Esophagus mucosa (tissue), 1 donor: ENCODE data around the gene MUC6. TPM values are rescaled to one million over a fixed set of nuclear protein-coding genes. Genes with fewer than 3 reads are reported as not detected.
A peak's percentile ranks its signal among the peaks of the same experiment; 100 is the strongest.
"Not testable (repeated sequence)": the region's sequence is repeated elsewhere in the genome, so short reads cannot be mapped to it uniquely, and the experiment has no call there.

Experiments used
- ATAC-seq: fragments of 200-7000 bp; cut with Tn5 transposase; one replicate; pipeline ENCODE4 v1.9.1; 2020
- total RNA-seq: library from RNA; stranded (reverse); gene quantifications from one replicate; pipeline ENCODE4 v1.2.4, GENCODE V29; 2023
- donor health status: DM: yes; HTN: yes; CAD: no.

MUC6 gene
- total RNA-seq, 1 donor from 2014 or later, result not detected

GRCh38 chr11:980438-981357, 55.8 kb downstream of the MUC6 start:
- ATAC-seq, result no peak

- ATAC-seq, result no peak
Measured at GRCh38 chr11:978781-979180, 57.7 kb downstream of the MUC6 start.

GRCh38 chr11:977830-978720, 58.4 kb downstream of the MUC6 start:
- ATAC-seq, result no peak

GRCh38 chr11:976431-977160, 59.9 kb downstream of the MUC6 start:
- ATAC-seq, result no peak

GRCh38 chr11:975827-976226, 60.7 kb downstream of the MUC6 start:
- no peak for ATAC-seq

GRCh38 chr11:975376-975775, 61.1 kb downstream of the MUC6 start:
- not testable (repeated sequence) for ATAC-seq

- no peak for ATAC-seq
Measured at GRCh38 chr11:973237-973636, 63.3 kb downstream of the MUC6 start.

GRCh38 chr11:972523-973211, 63.9 kb downstream of the MUC6 start:
- ATAC-seq, result no peak

- no peak for ATAC-seq
Measured at GRCh38 chr11:971731-972365, 64.7 kb downstream of the MUC6 start.

GRCh38 chr11:971092-971690, 65.3 kb downstream of the MUC6 start:
- ATAC-seq, result no peak

- ATAC-seq, result no peak
Measured at GRCh38 chr11:970319-970871, 66.1 kb downstream of the MUC6 start.

GRCh38 chr11:969651-970205, 66.8 kb downstream of the MUC6 start:
- ATAC-seq, result no peak

GRCh38 chr11:968822-969221, 67.7 kb downstream of the MUC6 start:
- no peak for ATAC-seq

GRCh38 chr11:967995-968751, 68.3 kb downstream of the MUC6 start:
- no peak for ATAC-seq

GRCh38 chr11:965206-965775, 71.2 kb downstream of the MUC6 start:
- peak; percentile 14 for ATAC-seq

GRCh38 chr11:963852-964251, 72.7 kb downstream of the MUC6 start:
- peak; percentile 11 for ATAC-seq
